A549 (cell line): Measurements from ENCODE around the gene EXOSC6.
"Not testable (repeated sequence)": the region's sequence is repeated elsewhere in the genome, so short reads cannot be mapped to it uniquely, and the experiment has no call there.

Source experiments
- CHD2 ChIP-seq: fragments of 150-350 bp; IDR thresholded peaks from 2 replicates; pipeline ENCODE4 v1.6.1; 2014; ENCODE audit warnings: low read length; ENCODE audit not compliant: partially characterized antibody
- POLR2A ChIP-seq: IDR thresholded peaks from 2 replicates; pipeline ENCODE4 v1.6.1; 2012; ENCODE audit warnings: mild to moderate bottlenecking, low read length
- TF ChIP-seq, protein P1 (sequence below): fragments of >200 bp; sonication (Bioruptor Twin); formaldehyde crosslinking; IDR thresholded peaks from 2 replicates; pipeline ENCODE4 v1.6.1; 2016
- TF ChIP-seq, protein P2 (sequence below): fragments of >200 bp; sonication (Bioruptor Twin); formaldehyde crosslinking; IDR thresholded peaks from 3 replicates; pipeline ENCODE4 v1.5.1; 2016

DNA sequence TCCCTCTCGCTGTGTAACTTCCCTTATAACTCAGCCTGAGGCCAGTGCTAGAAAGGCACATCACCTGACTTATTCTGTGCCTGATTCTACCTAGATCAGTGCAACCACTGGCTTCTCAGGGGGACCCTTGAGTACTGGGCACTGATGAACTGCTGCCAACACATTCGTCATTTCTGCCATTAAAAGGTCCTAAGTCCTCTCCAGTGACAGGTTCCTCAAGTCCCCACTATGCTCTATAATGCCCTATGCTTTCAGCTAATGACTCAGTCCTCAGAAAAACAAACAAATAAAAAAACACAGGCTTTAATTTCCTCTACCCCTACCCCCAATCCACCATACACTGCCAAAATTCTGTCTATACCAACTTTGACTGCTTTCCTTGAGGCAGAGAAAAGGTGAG is 28.5 kb downstream of the EXOSC6 start:
- TF ChIP-seq, protein P1, sequence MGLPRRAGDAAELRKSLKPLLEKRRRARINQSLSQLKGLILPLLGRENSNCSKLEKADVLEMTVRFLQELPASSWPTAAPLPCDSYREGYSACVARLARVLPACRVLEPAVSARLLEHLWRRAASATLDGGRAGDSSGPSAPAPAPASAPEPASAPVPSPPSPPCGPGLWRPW = not testable (repeated sequence)
- not testable (repeated sequence) for TF ChIP-seq CHD2, POLR2A
- TF ChIP-seq, protein P2, sequence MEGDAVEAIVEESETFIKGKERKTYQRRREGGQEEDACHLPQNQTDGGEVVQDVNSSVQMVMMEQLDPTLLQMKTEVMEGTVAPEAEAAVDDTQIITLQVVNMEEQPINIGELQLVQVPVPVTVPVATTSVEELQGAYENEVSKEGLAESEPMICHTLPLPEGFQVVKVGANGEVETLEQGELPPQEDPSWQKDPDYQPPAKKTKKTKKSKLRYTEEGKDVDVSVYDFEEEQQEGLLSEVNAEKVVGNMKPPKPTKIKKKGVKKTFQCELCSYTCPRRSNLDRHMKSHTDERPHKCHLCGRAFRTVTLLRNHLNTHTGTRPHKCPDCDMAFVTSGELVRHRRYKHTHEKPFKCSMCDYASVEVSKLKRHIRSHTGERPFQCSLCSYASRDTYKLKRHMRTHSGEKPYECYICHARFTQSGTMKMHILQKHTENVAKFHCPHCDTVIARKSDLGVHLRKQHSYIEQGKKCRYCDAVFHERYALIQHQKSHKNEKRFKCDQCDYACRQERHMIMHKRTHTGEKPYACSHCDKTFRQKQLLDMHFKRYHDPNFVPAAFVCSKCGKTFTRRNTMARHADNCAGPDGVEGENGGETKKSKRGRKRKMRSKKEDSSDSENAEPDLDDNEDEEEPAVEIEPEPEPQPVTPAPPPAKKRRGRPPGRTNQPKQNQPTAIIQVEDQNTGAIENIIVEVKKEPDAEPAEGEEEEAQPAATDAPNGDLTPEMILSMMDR = not testable (repeated sequence)
